ENCODE results near the gene TMEM163. TPM values are rescaled to one million over a fixed set of nuclear protein-coding genes. Genes with fewer than 3 reads are reported as not detected.

Gene TMEM163
- polyA plus RNA-seq, 1 experiment, result not detected

DNA sequence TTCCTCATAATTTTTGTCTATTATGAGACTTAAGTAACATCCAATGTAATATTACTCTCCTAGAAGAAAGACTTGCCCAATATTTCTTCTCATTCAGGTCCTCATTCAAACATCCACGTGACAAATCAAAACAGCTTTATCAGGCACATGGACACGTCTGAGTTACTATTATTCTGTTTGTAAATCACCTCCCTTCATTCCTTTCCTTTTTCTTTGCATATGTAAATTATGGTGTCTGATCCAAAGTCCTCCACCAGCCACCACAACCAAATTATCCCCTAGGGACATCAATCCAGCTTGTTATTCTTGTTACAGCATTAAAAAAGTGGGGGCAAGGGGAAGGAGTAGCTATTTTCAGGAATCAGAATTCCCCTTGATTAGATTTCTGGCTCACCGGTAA, 7.1 kb downstream of the TMEM163 start:
- no peak for DNase-seq (ENCODE audit: low read depth, low spot score)
- Histone ChIP-seq H3K4me3 (ENCODE audit: low read depth, low read length) (no peak overlapping the region), H3K9me3 (ENCODE audit: control insufficient read depth, insufficient read depth, low read length) (no peaks in the 10 kb centered on the region), H3K27me3 (ENCODE audit: control insufficient read depth, insufficient read depth, low read length) (peaks cover 24% of the 10 kb centered on the region), H3K27ac (ENCODE audit: low read depth, low read length) (no peak overlapping the region)
- POLR2A ChIA-PET, result no interaction called here
- TF ChIP-seq, protein P1, sequence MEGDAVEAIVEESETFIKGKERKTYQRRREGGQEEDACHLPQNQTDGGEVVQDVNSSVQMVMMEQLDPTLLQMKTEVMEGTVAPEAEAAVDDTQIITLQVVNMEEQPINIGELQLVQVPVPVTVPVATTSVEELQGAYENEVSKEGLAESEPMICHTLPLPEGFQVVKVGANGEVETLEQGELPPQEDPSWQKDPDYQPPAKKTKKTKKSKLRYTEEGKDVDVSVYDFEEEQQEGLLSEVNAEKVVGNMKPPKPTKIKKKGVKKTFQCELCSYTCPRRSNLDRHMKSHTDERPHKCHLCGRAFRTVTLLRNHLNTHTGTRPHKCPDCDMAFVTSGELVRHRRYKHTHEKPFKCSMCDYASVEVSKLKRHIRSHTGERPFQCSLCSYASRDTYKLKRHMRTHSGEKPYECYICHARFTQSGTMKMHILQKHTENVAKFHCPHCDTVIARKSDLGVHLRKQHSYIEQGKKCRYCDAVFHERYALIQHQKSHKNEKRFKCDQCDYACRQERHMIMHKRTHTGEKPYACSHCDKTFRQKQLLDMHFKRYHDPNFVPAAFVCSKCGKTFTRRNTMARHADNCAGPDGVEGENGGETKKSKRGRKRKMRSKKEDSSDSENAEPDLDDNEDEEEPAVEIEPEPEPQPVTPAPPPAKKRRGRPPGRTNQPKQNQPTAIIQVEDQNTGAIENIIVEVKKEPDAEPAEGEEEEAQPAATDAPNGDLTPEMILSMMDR (IDR thresholded peaks at IDR 0.05; ENCODE audit: low read depth, low read length), result no peak
- CTCF ChIA-PET, result no interaction called here

DNA sequence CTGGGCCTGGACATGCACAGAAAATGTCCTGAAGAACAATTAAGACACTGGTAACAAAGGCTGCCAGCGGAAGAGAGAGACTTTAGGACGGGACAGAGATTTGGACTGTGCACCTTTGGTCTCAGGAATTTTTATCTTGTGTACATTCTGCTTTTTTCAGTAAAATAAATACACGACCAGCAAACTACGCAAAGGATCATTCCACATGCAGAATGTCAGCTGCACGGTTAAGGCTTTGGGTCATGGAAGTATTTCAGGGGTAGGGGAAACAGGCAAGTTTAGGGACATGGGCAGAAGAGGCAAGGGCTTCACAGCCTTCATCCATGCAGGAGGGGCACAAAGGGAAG, 11.5 kb downstream of the TMEM163 start:
- POLR2A ChIA-PET, result no interaction called here
- Histone ChIP-seq H3K4me3 (ENCODE audit: low read depth, low read length) (no peak overlapping the region), H3K27me3 (ENCODE audit: control insufficient read depth, insufficient read depth, low read length) (no peaks in the 10 kb centered on the region), H3K27ac (ENCODE audit: low read depth, low read length) (no peak overlapping the region), H3K9me3 (ENCODE audit: control insufficient read depth, insufficient read depth, low read length) (no peaks in the 10 kb centered on the region; the same call in 1 of the 2 replicates)
- DNase-seq (ENCODE audit: low read depth, low spot score), result no peak
- TF ChIP-seq, protein P1 (IDR thresholded peaks at IDR 0.05; ENCODE audit: low read depth, low read length), result no peak
- CTCF ChIA-PET, result no interaction called here

DNA sequence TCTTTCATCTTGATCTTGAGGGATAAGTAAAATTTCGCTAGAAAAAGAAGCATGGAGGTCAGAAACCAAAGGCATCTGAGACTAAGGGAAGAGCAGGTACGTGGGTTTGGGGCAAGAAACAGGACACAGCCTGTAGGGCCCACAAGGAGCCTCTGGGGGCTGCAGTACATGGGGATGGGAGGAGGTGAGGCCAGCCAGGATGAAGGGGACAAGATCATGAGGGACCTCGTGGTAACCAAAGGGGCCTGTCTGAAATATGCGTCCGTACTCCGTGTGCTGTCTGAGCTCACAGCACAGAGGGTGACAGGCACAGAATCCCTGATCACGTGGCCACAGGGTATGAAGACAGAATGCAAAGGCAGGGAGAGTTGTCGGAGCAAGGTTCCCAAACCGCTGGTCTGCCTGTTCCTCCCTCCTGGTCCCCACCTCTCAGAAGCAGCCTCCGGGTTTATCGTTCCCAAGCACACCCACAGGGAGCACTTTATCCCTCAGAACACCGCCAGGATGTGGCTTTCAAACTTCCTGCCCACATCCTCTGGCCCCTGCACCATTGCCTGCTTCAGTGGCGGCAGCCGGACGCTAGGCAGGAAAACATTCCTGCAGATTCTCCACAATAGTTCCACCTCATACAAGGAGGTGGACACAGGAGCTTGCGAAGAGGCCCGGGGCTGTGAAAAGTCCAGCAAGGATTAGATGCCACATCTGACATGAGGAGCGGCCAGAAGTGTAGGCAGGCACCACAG, 12.0 kb downstream of the TMEM163 start:
- H3K27me3 ChIP-seq (ENCODE audit: control insufficient read depth, insufficient read depth, low read length), result no peaks in the 10 kb centered on the region
- no peak for DNase-seq (ENCODE audit: low read depth, low spot score)
- no peak overlapping the region for H3K27ac ChIP-seq (ENCODE audit: low read depth, low read length)
- POLR2A ChIA-PET, result no interaction called here
- TF ChIP-seq, protein P1 (IDR thresholded peaks at IDR 0.05; ENCODE audit: low read depth, low read length), result no peak
- CTCF ChIA-PET, result no interaction called here
- no peaks in the 10 kb centered on the region; the same call in 1 of the 2 replicates for H3K9me3 ChIP-seq (ENCODE audit: control insufficient read depth, insufficient read depth, low read length)
- no peak overlapping the region for H3K4me3 ChIP-seq (ENCODE audit: low read depth, low read length)

DNA sequence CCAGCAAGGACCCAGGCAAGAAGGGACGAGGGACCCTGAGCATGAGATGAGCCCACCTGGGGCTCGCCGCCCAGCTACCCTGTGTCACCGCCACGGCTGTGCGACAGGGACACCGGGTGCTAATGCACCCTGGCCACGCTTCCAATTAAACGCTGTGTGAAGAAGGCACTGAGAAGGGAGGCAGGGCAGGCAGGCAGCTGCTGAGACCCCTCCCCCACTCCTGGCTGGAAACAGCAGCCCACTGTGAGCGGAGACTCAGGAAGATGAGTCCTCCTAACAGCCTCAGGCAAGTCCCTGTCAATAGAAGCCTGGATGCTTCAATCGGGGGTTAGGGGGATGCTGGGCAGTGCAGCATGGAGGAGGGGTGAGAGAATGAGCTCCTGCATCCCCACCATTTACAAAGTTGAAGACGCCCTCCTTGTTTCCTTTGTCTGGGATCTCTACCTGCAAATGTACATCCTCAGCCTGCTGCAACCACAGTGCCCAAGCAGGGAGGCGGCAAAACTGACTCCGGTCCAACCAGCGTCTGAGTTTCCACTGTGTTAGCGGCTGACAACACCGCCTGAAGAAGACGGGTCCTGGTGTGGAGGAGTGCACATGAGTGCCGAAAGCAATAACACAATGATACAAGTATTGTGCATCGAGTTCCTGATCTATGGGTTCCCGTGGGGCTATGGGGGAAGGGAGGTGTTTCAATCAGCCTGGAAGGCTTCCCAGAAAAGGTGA, 12.8 kb downstream of the TMEM163 start:
- CTCF ChIA-PET, result no interaction called here
- H3K4me3 ChIP-seq (ENCODE audit: low read depth, low read length), result no peak overlapping the region

DNA sequence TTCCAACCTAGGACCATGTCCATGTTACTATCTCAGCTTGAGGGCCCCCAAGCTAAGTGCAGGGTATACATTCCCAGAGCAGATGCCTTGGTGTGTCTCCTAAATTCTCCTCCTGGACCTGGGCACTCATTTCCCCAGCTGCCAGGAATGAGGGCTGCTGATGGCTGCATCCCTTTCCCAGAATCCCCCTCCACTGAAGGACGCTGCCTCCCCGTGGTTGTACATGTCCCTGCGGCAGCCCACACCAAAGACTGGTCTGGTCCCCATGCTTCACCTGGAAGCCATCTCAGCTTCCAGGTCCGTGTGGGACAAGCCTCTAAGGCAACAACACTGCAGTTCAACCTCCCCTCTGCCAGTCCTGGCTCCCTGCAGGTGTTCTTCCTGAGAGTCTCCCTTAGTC, 14.6 kb downstream of the TMEM163 start:
- Histone ChIP-seq H3K27ac (ENCODE audit: low read depth, low read length) (no peak overlapping the region), H3K27me3 (ENCODE audit: control insufficient read depth, insufficient read depth, low read length) (no peaks in the 10 kb centered on the region), H3K4me3 (ENCODE audit: low read depth, low read length) (no peak overlapping the region), H3K9me3 (ENCODE audit: control insufficient read depth, insufficient read depth, low read length) (no peaks in the 10 kb centered on the region; the same call in 1 of the 2 replicates)
- TF ChIP-seq, protein P1 (IDR thresholded peaks at IDR 0.05; ENCODE audit: low read depth, low read length), result no peak
- CTCF ChIA-PET, result no interaction called here
- POLR2A ChIA-PET, result no interaction called here
- no peak for DNase-seq (ENCODE audit: low read depth, low spot score)

More for the DNA sequence above, 12.8 kb downstream of the TMEM163 start:
- no peaks in the 10 kb centered on the region for H3K27me3 ChIP-seq (ENCODE audit: control insufficient read depth, insufficient read depth, low read length)
- TF ChIP-seq, protein P1 (IDR thresholded peaks at IDR 0.05; ENCODE audit: low read depth, low read length), result no peak
- H3K27ac ChIP-seq (ENCODE audit: low read depth, low read length), result no peak overlapping the region
- H3K9me3 ChIP-seq (ENCODE audit: control insufficient read depth, insufficient read depth, low read length), result no peaks in the 10 kb centered on the region; the same call in 1 of the 2 replicates
- POLR2A ChIA-PET, result no interaction called here
- DNase-seq (ENCODE audit: low read depth, low spot score), result no peak
